Measurements from ENCODE around the gene AMTN.

DNA sequence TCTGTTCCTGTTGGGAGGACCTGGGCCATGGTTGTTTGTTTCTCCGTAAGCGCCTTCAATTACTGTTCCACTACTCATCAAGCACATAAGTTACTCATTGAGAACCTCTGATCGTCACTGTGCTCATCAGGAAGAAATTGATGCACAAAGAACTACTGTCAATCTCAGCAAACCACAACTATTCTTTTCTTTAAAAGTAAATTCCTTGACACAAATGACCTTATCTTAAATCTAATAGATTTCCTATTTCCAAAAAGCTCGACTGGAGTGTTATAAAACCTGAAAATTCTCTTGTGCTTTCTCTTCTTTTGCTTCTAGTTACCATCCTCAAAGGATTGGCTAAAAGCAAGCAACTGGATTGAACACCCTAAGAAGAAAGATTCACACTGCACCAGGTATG lies 46.5 kb upstream of the AMTN start, which contains the start of gene MUC7:
- TF ChIP-seq CTCF (IDR thresholded peaks at IDR 0.05) (no peak), POLR2A (IDR thresholded peaks at IDR 0.05) (no peak), EP300 (IDR thresholded peaks at IDR 0.05; ENCODE audit: low read depth) (no peak)

All from transverse colon (tissue), 3 donors.